GM23248 (cell line): ENCODE results near the gene DNAH8. TPM values are rescaled to one million over a fixed set of nuclear protein-coding genes. Genes with fewer than 3 reads are reported as not detected.

Source experiments
- DNase-seq: peaks from one replicate; pipeline ENCODE4 v3.0.0-alpha.2; 2015
- H2AFZ ChIP-seq: fragments of 200-600 bp; sonication (generic); 2 replicates; pipeline ENCODE4 v1.6.1; 2016; ENCODE audit warnings: antibody characterized with exemption
- H3F3A ChIP-seq: fragments of 200-600 bp; sonication (generic); 2 replicates; pipeline ENCODE4 v1.6.1; 2016; ENCODE audit warnings: mild to moderate bottlenecking, antibody characterized with exemption, mixed run types; ENCODE audit not compliant: insufficient read depth
- H3K27ac ChIP-seq: fragments of 200-600 bp; sonication (generic); 2 replicates; pipeline ENCODE4 v1.5.1; 2016; ENCODE audit warnings: mild to moderate bottlenecking
- H3K27me3 ChIP-seq: fragments of 200-600 bp; sonication (generic); replicated peaks from 2 replicates; pipeline ENCODE4 v1.6.1; 2016; ENCODE audit warnings: mild to moderate bottlenecking; ENCODE audit not compliant: insufficient read depth
- H3K36me3 ChIP-seq: fragments of 200-600 bp; sonication (generic); 2 replicates; pipeline ENCODE4 v1.6.1; 2016; ENCODE audit warnings: low read depth, mild to moderate bottlenecking
- H3K4me1 ChIP-seq: fragments of 200-600 bp; sonication (generic); 2 replicates; pipeline ENCODE4 v1.6.1; 2016; ENCODE audit warnings: mild to moderate bottlenecking; ENCODE audit not compliant: insufficient read depth
- H3K4me2 ChIP-seq: fragments of 200-600 bp; sonication (generic); one replicate; pipeline ENCODE4 v1.6.1; 2016; ENCODE audit warnings: mild to moderate bottlenecking; ENCODE audit not compliant: unreplicated experiment
- H3K4me3 ChIP-seq: fragments of 200-600 bp; sonication (generic); 2 replicates; pipeline ENCODE4 v1.5.1; 2016; ENCODE audit warnings: mild to moderate bottlenecking
- H3K79me2 ChIP-seq: fragments of 200-600 bp; sonication (generic); 2 replicates; pipeline ENCODE4 v1.6.1; 2016; ENCODE audit warnings: mild to moderate bottlenecking; ENCODE audit not compliant: insufficient read depth
- H3K9ac ChIP-seq: fragments of 200-600 bp; sonication (generic); 2 replicates; pipeline ENCODE4 v1.6.1; 2016; ENCODE audit warnings: mild to moderate bottlenecking
- H3K9me2 ChIP-seq: fragments of 200-600 bp; sonication (generic); 2 replicates; pipeline ENCODE4 v1.6.1; 2016; ENCODE audit warnings: mixed run types, mild to moderate bottlenecking, moderate library complexity; ENCODE audit not compliant: insufficient read depth
- H3K9me3 ChIP-seq: fragments of 200-600 bp; sonication (generic); one replicate; pipeline ENCODE4 v1.6.1; 2017; ENCODE audit warnings: low read depth
- H4K20me1 ChIP-seq: fragments of 200-600 bp; sonication (generic); 2 replicates; pipeline ENCODE4 v1.6.0; 2016; ENCODE audit not compliant: insufficient read depth
- EZH2 ChIP-seq: fragments of 200-600 bp; sonication (generic); IDR thresholded peaks from 2 replicates; pipeline ENCODE4 v1.6.1; 2018; ENCODE audit warnings: antibody characterized with exemption, mild to moderate bottlenecking; ENCODE audit not compliant: insufficient read depth, poor library complexity, severe bottlenecking
- EZH2phosphoT487 ChIP-seq: fragments of 200-600 bp; sonication (generic); IDR thresholded peaks from 2 replicates; pipeline ENCODE4 v1.6.1; 2018; ENCODE audit warnings: antibody characterized with exemption, moderate library complexity, mild to moderate bottlenecking, low read depth; ENCODE audit not compliant: insufficient read depth
- WGBS, 2 experiments: methylation state at CpG; one replicate each; pipeline ENCODE4 v1.1.6; 2015 to 2017; ENCODE audit warnings: low lambda C conversion rate in 2 of 2, low coverage in 1 of 2; ENCODE audit errors: missing lambda C conversion rate in 2 of 2; 5-methylcytosine and 5-hydroxymethylcytosine counted together
- in situ Hi-C: fragments of 300-500 bp; cut with MboI; formaldehyde crosslinking; loops from 2 replicates; pipeline ENCODE4 v1.15.0; 2020
- polyA plus RNA-seq: library from polyadenylated mRNA; unstranded; fragments of >200 nt; fragmentation: Nextera tagmentation; extraction: Ambion mirVana; gene quantifications from 2 replicates; pipeline ENCODE4 v1.2.1, GENCODE V29; 2016
- total RNA-seq: library from RNA; depleted of rRNA; stranded (reverse); fragments of >200 nt; shearing (Covaris generic); gene quantifications from 2 replicates; pipeline ENCODE4 v1.2.3, GENCODE V29; 2014

DNAH8 gene
- total and polyA plus RNA-seq, 2 experiments from 2014 or later: not detected

DNA sequence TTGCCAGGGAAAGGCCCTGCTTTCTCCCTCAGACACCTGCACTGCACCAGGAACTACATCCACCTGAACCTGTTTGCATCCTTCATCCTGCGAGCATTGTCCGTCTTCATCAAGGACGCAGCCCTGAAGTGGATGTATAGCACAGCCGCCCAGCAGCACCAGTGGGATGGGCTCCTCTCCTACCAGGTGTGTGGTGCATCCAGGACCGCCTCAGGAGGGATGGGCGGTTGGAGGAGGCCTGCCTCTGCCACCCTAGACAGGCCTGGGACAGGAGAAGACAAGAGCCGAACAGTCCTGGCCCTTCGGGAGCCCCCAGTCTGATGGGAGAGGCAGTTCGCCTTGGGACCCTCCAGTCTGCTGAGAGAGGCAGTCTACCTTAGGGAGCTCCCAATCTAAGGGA, 357.7 kb downstream of the DNAH8 start:
- H3K4me3 ChIP-seq: no peak overlapping the region
- H3K27me3 ChIP-seq: peaks cover 15% of the 10 kb centered on the region; the same call in 1 of the 2 replicates
- H3K9ac ChIP-seq: no peak overlapping the region
- H4K20me1 ChIP-seq: no peaks in the 10 kb centered on the region
- no peaks in the 10 kb centered on the region for H3K9me2 ChIP-seq
- H2AFZ ChIP-seq: no peak overlapping the region
- 52 to 61% methylated on average over 7 to 9 of the region's 9 CpGs for WGBS, 2 experiments
- no peak overlapping the region for H3K27ac ChIP-seq
- no peak for DNase-seq
- no peaks in the 10 kb centered on the region for H3K79me2 ChIP-seq
- no peak overlapping the region for H3K4me2 ChIP-seq
- no peaks in the 10 kb centered on the region for H3K9me3 ChIP-seq
- H3K36me3 ChIP-seq: no peaks in the 10 kb centered on the region
- H3K4me1 ChIP-seq: no peaks in the 10 kb centered on the region
- in situ Hi-C loops: no loop called here
- no peaks in the 10 kb centered on the region for H3F3A ChIP-seq
- TF ChIP-seq EZH2 (no peak), EZH2phosphoT487 (no peak)

DNA sequence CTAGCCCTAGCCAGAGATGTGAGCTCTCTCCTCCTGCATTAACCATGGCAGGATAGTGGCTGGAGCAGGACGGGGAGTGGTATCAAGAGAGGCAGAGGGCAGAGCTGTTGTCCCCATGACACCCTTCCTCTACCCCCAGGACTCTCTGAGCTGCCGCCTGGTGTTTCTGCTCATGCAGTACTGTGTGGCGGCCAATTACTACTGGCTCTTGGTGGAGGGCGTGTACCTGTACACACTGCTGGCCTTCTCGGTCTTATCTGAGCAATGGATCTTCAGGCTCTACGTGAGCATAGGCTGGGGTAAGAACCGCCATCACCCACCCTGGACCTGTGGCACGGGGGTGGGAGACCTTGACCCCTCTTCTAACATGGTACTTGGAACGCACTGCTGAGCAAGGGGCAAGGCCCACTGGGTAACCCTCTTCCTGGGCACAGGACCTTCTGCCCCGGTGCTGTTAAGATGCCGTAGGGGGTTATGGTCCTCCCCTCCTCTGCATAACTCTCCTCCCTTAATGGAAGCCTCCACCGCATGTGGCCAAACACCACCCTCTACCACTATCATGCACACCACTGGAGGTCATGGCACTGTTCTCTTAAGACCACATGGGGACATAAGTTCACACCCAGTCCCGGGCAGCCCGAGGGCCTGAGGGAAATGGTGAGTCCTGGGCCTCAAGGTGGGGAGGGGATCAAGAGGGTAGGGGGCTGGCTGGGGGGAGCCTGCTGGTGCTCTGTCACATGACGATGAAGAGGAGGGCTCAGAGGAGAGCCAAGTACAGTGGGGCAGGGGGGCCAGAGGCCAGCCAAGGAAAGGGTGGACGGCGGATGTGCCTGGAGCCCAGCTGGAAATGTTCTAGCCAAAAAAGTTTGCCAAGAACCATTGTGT, 358.6 kb downstream of the DNAH8 start:
- H3K4me1 ChIP-seq: no peaks in the 10 kb centered on the region
- DNase-seq: no peak
- H3K4me2 ChIP-seq: no peak overlapping the region
- H3K9ac ChIP-seq: no peak overlapping the region
- in situ Hi-C loops: no loop called here
- no peak overlapping the region for H3K4me3 ChIP-seq
- TF ChIP-seq EZH2 (no peak), EZH2phosphoT487 (no peak)
- no peaks in the 10 kb centered on the region for H3K9me2 ChIP-seq
- H3K27ac ChIP-seq: no peak overlapping the region
- H3K27me3 ChIP-seq: peaks cover 15% of the 10 kb centered on the region; the same call in 1 of the 2 replicates
- H2AFZ ChIP-seq: no peak overlapping the region
- H4K20me1 ChIP-seq: no peaks in the 10 kb centered on the region
- 38 to 39% methylated on average over 12 to 17 of the region's 17 CpGs for WGBS, 2 experiments
- no peaks in the 10 kb centered on the region for H3K9me3 ChIP-seq
- H3F3A ChIP-seq: no peaks in the 10 kb centered on the region
- H3K36me3 ChIP-seq: no peaks in the 10 kb centered on the region
- H3K79me2 ChIP-seq: no peaks in the 10 kb centered on the region

DNA sequence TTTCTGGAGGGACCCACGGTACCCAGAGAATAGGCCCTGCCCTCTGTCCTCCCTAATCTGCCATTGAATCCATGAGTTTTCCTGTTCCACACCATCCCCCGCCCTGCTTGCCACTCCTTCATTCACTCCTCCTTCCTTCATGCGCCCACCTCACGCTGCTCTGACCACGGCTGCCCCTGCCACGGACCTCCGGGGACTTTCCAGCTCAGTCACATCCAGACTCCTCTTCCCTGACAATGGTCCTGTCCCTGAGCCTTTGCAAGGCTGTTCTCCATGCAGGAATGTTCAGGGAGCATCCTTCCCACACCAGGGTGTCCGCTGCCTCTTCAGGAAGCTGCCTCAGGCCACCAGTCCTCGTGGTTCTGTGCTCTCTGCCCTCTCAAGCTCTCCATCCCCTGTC, 359.4 kb downstream of the DNAH8 start:
- no peak for DNase-seq
- Histone ChIP-seq H2AFZ (no peak overlapping the region), H4K20me1 (no peaks in the 10 kb centered on the region), H3K79me2 (no peaks in the 10 kb centered on the region), H3K4me1 (no peaks in the 10 kb centered on the region), H3K9ac (no peak overlapping the region), H3F3A (no peaks in the 10 kb centered on the region), H3K27ac (no peak overlapping the region), H3K9me2 (no peaks in the 10 kb centered on the region), H3K9me3 (no peaks in the 10 kb centered on the region), H3K27me3 (peaks cover 15% of the 10 kb centered on the region; the same call in 1 of the 2 replicates), H3K36me3 (no peaks in the 10 kb centered on the region), H3K4me2 (no peak overlapping the region), H3K4me3 (no peak overlapping the region)
- TF ChIP-seq EZH2: no peak
- no peak for TF ChIP-seq EZH2phosphoT487
- in situ Hi-C loops: no loop called here
- WGBS, 2 experiments: 20% methylated on average over 9 of the region's 9 CpGs

DNA sequence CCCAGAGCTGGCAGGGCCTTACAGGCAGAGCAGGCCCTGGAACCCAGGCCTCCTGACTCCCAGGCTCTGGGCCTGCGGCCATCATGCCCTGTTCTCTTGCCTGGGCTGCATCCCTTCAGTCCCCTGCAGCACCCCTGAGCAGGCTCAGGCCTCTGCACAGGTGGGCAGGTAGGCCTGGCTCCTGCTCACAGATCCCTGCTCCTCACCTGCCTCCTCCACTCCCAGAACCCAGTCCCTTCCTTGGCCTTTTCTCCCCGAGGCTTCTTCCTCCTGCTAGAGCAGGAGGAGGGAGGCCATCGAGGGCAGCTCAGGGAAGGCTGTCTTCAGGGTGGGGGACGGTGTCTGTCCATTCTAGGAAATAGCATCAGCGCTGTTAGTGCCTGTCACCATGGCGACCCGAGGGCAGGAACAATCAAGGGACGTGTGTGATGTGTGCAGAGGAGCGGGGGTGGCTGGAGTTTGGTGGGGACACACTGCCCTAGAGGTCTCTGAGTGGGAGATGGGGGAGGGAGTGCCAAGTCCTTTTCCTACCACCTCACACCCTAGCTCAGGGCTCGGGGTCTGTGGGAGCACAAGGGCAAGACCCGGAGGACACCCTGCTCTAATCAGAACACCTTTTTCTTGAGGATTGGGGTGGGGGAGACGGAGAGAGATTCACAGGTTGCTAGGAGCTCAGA, 360.0 kb downstream of the DNAH8 start:
- Histone ChIP-seq H3K36me3 (no peaks in the 10 kb centered on the region), H3K79me2 (no peaks in the 10 kb centered on the region), H3K9ac (no peak overlapping the region), H2AFZ (no peak overlapping the region), H3K4me3 (no peak overlapping the region), H3K9me3 (no peaks in the 10 kb centered on the region), H3F3A (no peaks in the 10 kb centered on the region), H3K4me2 (no peak overlapping the region), H3K4me1 (no peaks in the 10 kb centered on the region), H3K27ac (no peak overlapping the region), H4K20me1 (no peaks in the 10 kb centered on the region), H3K9me2 (no peaks in the 10 kb centered on the region), H3K27me3 (peaks cover 13% of the 10 kb centered on the region; the same call in 1 of the 2 replicates)
- in situ Hi-C loops: no loop called here
- TF ChIP-seq EZH2phosphoT487: no peak
- TF ChIP-seq EZH2: no peak
- DNase-seq: no peak
- 35 to 38% methylated on average over 12 of the region's 12 CpGs for WGBS, 2 experiments
